ENCODE results near the gene DDX51.

Gene DDX51

GRCh38 chr12:132178801-132179401, 34.8 kb upstream of the DDX51 start:
- no peak for DNase-seq (ENCODE audit: low spot score)

- DNase-seq (ENCODE audit: low spot score) = no peak
These were observed 34.2 kb upstream of the DDX51 start for GRCh38 chr12:132178316-132178715.

GRCh38 chr12:132176920-132177551, 32.9 kb upstream of the DDX51 start:
- no peak for DNase-seq (ENCODE audit: low spot score)

- no peak for DNase-seq (ENCODE audit: low spot score)
These were observed 32.3 kb upstream of the DDX51 start for GRCh38 chr12:132176385-132176919.

- DNase-seq (ENCODE audit: low spot score) = no peak
These were observed 31.6 kb upstream of the DDX51 start for GRCh38 chr12:132175496-132176384.

- no peak for DNase-seq (ENCODE audit: low spot score)
These were observed 30.8 kb upstream of the DDX51 start for GRCh38 chr12:132174839-132175490.

- no peak for DNase-seq (ENCODE audit: low spot score)
These were observed 30.1 kb upstream of the DDX51 start for GRCh38 chr12:132174015-132174838.

- no peak for DNase-seq (ENCODE audit: low spot score)
These were observed 29.3 kb upstream of the DDX51 start for GRCh38 chr12:132173135-132174014.

- no peak for DNase-seq (ENCODE audit: low spot score)
These were observed 28.5 kb upstream of the DDX51 start for GRCh38 chr12:132172619-132173018.

GRCh38 chr12:132171968-132172521, 27.9 kb upstream of the DDX51 start:
- no peak for DNase-seq (ENCODE audit: low spot score)

GRCh38 chr12:132171293-132171967, 27.3 kb upstream of the DDX51 start:
- DNase-seq (ENCODE audit: low spot score) = no peak

GRCh38 chr12:132170637-132171292, 26.6 kb upstream of the DDX51 start:
- DNase-seq (ENCODE audit: low spot score) = no peak

- no peak for DNase-seq (ENCODE audit: low spot score)
These were observed 26.0 kb upstream of the DDX51 start for GRCh38 chr12:132170094-132170636.

GRCh38 chr12:132169376-132169775, 25.3 kb upstream of the DDX51 start:
- no peak for DNase-seq (ENCODE audit: low spot score)

GRCh38 chr12:132168311-132169031, 24.4 kb upstream of the DDX51 start:
- DNase-seq (ENCODE audit: low spot score) = no peak

GRCh38 chr12:132167611-132168310, 23.6 kb upstream of the DDX51 start:
- no peak for DNase-seq (ENCODE audit: low spot score)
